Lung (tissue), 12 donors: ENCODE data around the gene MAP9. TPM values are rescaled to one million over a fixed set of nuclear protein-coding genes. Genes with fewer than 3 reads are reported as not detected.

ENCODE experiments used
- ATAC-seq: fragments of 200-7000 bp; cut with Tn5 transposase; one replicate; pipeline ENCODE4 v1.9.1; 2020; ENCODE audit warnings: moderate number of reproducible peaks; ENCODE audit not compliant: insufficient read depth, low FRiP score
- DNase-seq, 3 donors: peaks; one replicate each; pipeline ENCODE4 v3.0.0-alpha.2; 2013 to 2017
- H3K27ac ChIP-seq, 2 donors: one replicate each; pipeline ENCODE4 v1.5.1; 2013; ENCODE audit warnings: mild to moderate bottlenecking in 2 of 2, moderate library complexity in 2 of 2, control low read depth in 1 of 2, inconsistent platforms in 1 of 2, low read depth in 1 of 2, low read length in 1 of 2
- H3K27me3 ChIP-seq, 3 donors: one replicate each; pipeline ENCODE4 v1.5.1; 2013; ENCODE audit warnings: low read length in 2 of 3; ENCODE audit not compliant: control insufficient read depth in 3 of 3, insufficient read depth in 3 of 3
- H3K36me3 ChIP-seq, 4 donors: one replicate each; pipeline ENCODE4 v1.5.1; 2013; ENCODE audit warnings: low read length in 4 of 4, mild to moderate bottlenecking in 1 of 4, moderate library complexity in 1 of 4; ENCODE audit not compliant: control insufficient read depth in 4 of 4, insufficient read depth in 4 of 4
- H3K4me1 ChIP-seq, 5 donors: one replicate each; pipeline ENCODE4 v1.5.1; 2013; ENCODE audit warnings: low read length in 5 of 5, mild to moderate bottlenecking in 2 of 5, moderate library complexity in 1 of 5; ENCODE audit not compliant: control insufficient read depth in 5 of 5, insufficient read depth in 5 of 5
- H3K4me3 ChIP-seq: one replicate; pipeline ENCODE4 v1.5.1; 2013; ENCODE audit warnings: mild to moderate bottlenecking, control low read depth, moderate library complexity
- H3K9ac ChIP-seq, 2 donors: one replicate each; pipeline ENCODE4 v1.5.1; 2013; ENCODE audit warnings: low read length in 2 of 2, control low read depth in 1 of 2; ENCODE audit not compliant: insufficient read depth in 1 of 2
- H3K9me3 ChIP-seq, 4 donors: one replicate each; pipeline ENCODE4 v1.5.1; 2013; ENCODE audit warnings: low read length in 3 of 4, mild to moderate bottlenecking in 1 of 4, moderate library complexity in 1 of 4; ENCODE audit not compliant: control insufficient read depth in 4 of 4, insufficient read depth in 3 of 4
- CTCF ChIP-seq: IDR thresholded peaks from 2 replicates; pipeline ENCODE4 v1.5.1; 2012; ENCODE audit warnings: mild to moderate bottlenecking; ENCODE audit errors: control extremely low read depth, extremely low read depth
- WGBS, 2 donors: extraction: QIAGEN DNeasy Blood & Tissue Kit; methylation state at CpG; one replicate each; pipeline ENCODE4 v1.1.7; 2013; 5-methylcytosine and 5-hydroxymethylcytosine counted together
- polyA plus RNA-seq, 2 donors: library from polyadenylated mRNA; stranded (reverse); fragments of 200-250 nt; gene quantifications; one replicate each; pipeline ENCODE4 v1.2.1, GENCODE V29; 2013
- total RNA-seq, 2 donors: library from RNA; depleted of rRNA in 1 of 2; stranded (reverse); fragments of >200 nt in 1 of 2; gene quantifications; one replicate each; pipeline ENCODE4 v1.2.1, GENCODE V29; 2014 to 2021
- donor health status: control.
- donor health status: control.
- donor health status: Bipolar disorder and iron deficiency.
- donor health status: healthy.
- donor health status: DM: yes; HTN: yes; CAD: no.

MAP9 gene
- total and polyA plus RNA-seq, 4 donors = 5.1 to 31.5 (median 11.9) TPM

- Histone ChIP-seq H3K4me1 (peaks cover 0 to 33% (median 11%) of the 10 kb centered on the region in 5 donors), H3K9ac (no peak overlapping the region), H3K9me3 (peaks cover 0 to 2% (median 0%) of the 10 kb centered on the region in 4 donors), H3K36me3 (no peaks in the 10 kb centered on the region), H3K27ac (no peak overlapping the region), H3K4me3 (no peak overlapping the region), H3K27me3 (no peaks in the 10 kb centered on the region)
- no peak for TF ChIP-seq CTCF
- DNase-seq = no peak
- WGBS, 2 donors = 57 to 69% methylated on average over 2 of the region's 2 CpGs
- no peak for ATAC-seq
Observed at GRCh38 chr4:155400893-155401292, 24.1 kb upstream of the MAP9 start.

GRCh38 chr4:155399974-155400697 lies 23.4 kb upstream of the MAP9 start:
- no peak for DNase-seq
- H3K27me3 ChIP-seq = no peaks in the 10 kb centered on the region
- no peak for ATAC-seq
- H3K9me3 ChIP-seq = peaks cover 0 to 2% (median 0%) of the 10 kb centered on the region in 4 donors
- no peak for TF ChIP-seq CTCF
- H3K9ac ChIP-seq = no peak overlapping the region
- peaks cover 0 to 26% (median 7%) of the 10 kb centered on the region in 5 donors for H3K4me1 ChIP-seq
- WGBS, 2 donors = 63 to 67% methylated on average over 7 of the region's 7 CpGs
- no peak overlapping the region for H3K4me3 ChIP-seq
- no peak overlapping the region for H3K27ac ChIP-seq
- no peaks in the 10 kb centered on the region for H3K36me3 ChIP-seq

GRCh38 chr4:155392481-155393184 lies 15.9 kb upstream of the MAP9 start:
- Histone ChIP-seq H3K27ac (peak overlapping the region in 1 of 2 donors; percentile 33), H3K9ac (no peak overlapping the region), H3K9me3 (no peaks in the 10 kb centered on the region), H3K4me3 (no peak overlapping the region), H3K4me1 (peaks cover 0 to 3% (median 0%) of the 10 kb centered on the region in 5 donors), H3K36me3 (no peaks in the 10 kb centered on the region), H3K27me3 (no peaks in the 10 kb centered on the region)
- 59 to 77% methylated on average over 8 of the region's 8 CpGs for WGBS, 2 donors
- DNase-seq = no peak
- no peak for TF ChIP-seq CTCF
- ATAC-seq = no peak
